NOMO-1 (cell line): ENCODE measurements around the gene WDR82.
A peak's percentile ranks its signal among the peaks of the same experiment; 100 is the strongest.

Experiments
- DNase-seq, 2 experiments: peaks; one replicate each; lab custom pipeline; 2025; ENCODE audit not compliant: unreplicated experiment in 2 of 2; lab: John Stamatoyannopoulos, UW

The WDR82 gene, protein sequence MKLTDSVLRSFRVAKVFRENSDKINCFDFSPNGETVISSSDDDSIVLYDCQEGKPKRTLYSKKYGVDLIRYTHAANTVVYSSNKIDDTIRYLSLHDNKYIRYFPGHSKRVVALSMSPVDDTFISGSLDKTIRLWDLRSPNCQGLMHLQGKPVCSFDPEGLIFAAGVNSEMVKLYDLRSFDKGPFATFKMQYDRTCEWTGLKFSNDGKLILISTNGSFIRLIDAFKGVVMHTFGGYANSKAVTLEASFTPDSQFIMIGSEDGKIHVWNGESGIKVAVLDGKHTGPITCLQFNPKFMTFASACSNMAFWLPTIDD

DNA sequence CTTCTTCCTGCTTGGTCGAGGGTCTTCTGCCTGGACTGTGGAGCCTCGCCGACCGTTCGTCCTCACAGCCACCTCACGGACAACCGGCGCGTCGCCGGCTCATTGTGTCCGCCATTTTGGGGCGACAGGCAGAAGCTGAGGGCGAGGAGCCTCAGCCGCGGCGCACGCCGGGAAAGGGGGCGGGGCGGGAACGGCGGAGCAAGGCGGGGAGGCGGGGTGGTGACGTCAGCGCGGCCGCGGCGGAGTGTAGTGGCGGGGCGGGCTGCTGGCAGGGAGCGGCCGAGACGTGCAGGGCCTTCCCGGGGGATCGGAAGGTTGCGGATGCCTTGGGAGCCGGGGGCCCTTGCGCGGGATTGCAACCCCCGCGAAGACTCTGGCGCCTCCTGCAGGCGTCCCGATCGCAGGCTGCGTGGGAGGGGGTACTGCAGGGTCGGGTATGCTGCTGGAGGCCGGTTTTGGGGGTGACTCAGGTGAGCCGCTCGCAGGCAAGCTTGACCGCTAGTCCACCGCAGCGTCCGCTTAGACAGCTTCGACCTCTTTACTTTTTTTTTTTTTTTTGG is at the start of gene WDR82:
WDR82 (minus strand) TSS at position 140 of the 560 bp plus-strand sequence. CDS start 288 bp downstream, outside the sequence.
- DNase-seq, result peak; percentile 84 to 93

DNA sequence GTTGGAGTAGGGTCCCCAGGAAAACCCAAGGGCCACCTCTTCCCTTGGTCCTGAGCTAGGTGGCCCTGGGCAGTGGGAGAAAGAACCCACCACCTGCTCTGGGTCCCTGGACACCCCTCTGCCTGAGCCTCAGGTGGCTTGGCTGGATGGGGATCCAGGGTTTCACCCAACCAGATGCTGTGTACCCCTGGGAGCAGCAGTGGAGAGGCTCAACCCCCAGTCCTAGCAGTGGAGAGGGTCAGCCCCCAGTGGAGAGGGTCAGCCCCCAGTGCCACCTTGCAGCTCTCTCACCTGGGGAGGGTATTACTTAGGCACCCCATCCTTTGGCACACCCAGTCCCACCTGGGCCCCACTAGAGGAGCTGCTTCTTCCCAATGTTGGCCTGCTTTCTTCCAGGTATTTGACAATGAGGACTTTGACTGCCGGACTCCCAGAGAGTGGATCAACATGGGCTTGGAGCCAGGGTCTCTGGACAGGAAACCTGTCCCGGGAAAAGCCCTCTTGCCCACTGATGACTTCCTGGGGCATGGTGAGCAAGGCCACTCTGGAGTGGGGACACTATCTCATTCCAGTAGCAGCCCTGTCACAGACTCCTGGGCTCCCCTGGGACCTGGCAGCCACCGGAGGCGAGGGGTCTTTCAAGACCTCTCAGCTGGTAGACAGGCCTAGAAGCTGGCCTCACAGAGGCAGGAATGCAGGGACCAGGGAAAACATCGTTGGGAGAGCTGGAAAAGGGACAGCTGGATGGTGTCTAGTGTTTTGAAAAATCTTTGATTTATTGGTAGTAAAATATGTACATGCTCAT is 49.2 kb upstream of the WDR82 start:
- no peak for DNase-seq

DNA sequence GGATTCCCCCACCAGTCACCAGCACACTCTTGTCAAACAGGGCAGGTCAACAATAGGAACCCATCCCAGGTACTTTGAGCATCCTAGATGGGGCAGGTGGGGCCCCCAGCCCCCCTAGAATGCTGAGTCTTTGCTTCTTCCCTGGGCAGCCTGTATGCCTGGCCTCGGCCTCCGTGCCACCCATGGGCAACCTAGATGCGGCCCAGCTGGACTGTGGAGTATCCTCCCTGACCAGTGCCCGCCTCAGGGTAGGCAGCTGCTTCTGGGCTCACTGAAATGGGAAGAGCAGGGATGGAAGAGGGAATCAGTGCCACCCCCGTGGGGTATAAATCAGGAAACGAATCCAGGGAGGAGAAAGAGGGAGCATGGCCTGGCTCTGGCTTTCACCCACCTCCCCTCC is 48.5 kb upstream of the WDR82 start:
- no peak for DNase-seq

DNA sequence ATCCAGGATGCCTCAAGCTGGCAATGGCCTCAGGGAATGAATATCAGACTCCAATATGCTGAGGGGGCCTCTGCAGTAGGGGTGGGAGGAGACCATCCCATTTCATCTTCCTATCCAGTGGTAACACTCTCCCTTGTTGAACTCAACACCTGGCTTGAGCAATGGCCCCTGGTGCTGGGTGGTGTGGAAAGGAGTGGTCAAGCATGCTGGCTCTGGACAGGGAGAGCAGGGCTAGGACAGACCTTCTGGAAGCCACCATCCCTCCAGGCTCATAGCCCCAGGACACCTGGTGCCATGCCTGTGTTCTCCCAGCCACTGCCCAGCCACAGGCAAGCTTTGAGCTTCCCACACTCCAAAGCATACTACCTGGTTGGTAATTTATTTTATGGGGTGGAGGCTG is 47.2 kb upstream of the WDR82 start:
- DNase-seq, result no peak

DNA sequence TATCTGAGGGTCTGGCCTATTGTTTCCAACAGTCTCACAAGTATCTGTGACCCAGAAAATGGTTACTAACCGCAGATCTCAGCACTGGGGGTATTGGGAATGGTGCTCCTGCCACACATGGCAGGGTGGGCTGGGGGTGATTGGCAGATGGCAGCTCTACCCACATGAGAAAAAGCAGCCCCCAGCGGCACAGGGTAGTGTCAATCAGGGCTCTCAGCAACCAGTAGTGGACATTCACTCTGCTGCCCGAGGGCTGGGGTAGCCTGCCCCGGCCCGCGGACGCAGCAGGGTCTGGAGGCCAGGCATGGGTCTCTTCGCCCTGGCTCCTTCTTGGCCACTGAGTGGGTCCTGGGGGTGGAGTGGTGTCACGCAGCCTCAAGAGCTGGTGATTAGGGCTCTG is 46.2 kb upstream of the WDR82 start:
- DNase-seq, result no peak

DNA sequence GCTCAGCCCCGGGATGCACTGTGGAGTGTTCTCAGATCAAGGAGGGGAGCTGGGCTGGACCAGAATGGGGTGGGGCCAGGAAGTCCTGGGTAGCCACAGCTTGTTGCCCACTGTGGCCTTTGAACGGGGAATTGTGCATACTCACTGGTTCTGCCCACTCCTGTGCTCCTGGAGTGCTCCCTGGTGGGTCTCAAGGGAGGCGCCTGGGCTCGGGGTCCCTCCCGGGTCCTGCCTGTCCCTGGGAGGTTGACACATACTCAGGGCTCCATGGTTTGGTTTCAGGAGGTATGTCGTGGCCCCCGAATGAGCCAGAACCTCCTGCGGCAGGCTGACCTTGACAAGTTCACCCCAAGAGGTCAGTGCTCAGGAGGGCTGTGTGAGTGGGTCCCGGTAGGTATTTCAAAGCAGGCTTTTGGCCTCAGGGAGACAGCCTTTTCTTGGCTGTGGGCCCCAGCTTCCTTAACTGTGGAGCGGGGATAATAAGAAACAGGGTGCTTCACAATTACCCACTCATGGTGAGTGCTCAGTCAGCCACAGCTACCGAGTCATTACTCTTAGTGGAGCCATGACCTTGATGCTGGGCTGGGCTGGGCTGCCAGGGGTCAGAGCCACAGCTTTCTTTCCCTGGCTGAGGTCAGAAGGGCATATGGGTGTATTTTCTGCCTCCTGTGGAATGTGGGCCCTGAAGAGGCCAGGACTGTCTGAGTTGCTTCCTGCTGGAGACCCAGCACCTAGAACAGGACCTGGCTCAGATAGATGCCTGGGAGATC is 45.3 kb upstream of the WDR82 start:
- DNase-seq, result no peak

DNA sequence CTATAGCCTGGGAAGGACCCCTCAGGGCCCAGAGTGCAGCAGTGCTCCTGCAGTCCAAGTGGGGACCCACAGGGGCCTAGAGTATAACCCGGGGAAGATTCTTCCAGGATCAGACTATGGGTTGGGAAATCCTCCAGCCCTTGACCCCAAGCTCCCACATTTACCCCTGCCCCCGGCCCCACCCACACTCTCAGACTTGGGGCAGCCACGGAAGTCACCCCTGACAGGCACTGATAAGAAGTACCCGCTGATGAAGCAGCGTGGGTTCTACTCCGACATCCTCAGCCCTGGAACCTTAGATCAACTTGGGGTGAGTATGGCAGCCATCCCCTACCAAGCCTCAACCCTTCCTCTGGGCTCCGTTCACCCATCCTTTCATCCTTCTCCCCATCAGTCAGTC is 44.0 kb upstream of the WDR82 start:
- DNase-seq, result no peak

DNA sequence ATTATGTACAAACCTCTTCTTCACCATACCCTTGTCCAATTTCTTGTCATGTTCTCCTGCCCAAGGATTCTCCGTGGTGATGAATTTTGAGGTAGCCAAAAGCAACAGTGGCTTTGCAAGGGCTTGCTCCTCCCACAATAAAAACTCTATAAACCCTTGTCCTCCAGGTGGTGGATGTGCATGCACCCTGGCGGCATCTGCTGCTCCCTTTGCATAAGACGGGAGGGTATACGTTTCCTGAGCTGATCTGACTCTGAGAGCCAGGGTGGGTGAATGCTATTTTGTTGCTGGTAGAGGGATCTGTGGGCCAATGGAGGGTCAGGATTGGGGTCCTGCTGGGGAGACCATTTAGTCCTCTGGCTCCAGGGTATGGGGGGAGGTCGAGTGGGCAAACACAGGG is 43.0 kb upstream of the WDR82 start:
- no peak for DNase-seq

DNA sequence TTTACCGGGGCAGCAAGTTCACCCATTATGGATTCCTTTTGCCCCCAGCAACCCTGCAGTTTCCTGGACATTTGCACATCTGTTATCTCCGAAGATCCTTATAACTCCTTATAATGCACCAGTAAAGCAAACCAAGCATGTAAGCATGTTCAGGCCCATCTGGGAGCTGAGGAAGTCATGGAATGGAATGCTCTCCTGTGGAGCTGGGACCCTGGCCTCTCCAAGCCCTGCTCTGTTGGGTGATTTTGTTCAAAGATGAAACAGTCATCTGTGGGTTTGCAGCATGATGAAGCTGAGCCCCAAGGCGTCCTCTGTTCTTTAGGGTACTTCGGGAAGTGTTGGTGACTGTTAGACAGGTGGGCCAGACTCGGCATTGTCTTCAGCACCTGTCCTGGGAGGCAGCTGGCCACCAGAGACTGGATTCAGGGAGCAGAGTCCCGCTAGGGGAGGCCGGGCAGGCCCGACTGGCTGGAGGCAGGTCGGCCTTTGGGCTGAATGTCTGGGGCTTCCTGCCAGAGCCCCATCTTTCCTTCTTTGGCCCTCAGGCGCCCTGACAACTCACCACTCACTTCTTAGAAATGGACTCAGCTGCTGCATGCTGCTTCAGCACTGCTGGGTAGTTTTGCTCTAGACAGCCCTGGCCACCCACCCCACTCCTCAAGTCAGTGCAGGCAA is 41.6 kb upstream of the WDR82 start:
- no peak for DNase-seq

DNA sequence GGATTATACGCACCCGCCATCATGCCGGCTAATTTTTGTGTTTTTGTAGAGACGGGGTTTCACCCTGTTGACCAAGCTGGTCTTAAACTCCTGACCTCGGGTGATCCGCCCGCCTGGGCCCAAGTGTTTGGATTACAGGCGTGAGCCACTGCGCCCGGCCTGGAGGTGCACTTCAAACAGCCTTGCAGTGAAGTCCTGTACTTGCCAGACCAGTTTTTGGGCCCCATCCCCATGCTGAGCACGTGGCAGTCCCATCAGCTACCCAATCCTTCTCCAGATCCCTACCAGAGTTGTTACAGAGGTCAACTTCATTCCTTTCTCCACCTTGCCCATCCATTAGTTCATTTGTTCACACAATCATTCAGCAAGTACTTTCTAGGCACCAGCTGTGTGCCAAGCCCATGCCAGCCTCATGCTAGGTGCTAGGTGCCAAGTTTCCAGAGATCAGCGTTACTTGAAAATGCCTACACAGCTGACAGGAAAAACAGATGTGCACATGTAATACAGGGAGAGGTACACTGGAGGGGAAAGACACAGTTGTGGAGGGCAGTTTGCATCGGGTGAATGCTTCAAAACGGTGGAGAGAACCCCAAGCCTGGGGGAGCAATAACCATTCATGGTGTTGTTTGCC is 39.9 kb upstream of the WDR82 start:
- no peak for DNase-seq

DNA sequence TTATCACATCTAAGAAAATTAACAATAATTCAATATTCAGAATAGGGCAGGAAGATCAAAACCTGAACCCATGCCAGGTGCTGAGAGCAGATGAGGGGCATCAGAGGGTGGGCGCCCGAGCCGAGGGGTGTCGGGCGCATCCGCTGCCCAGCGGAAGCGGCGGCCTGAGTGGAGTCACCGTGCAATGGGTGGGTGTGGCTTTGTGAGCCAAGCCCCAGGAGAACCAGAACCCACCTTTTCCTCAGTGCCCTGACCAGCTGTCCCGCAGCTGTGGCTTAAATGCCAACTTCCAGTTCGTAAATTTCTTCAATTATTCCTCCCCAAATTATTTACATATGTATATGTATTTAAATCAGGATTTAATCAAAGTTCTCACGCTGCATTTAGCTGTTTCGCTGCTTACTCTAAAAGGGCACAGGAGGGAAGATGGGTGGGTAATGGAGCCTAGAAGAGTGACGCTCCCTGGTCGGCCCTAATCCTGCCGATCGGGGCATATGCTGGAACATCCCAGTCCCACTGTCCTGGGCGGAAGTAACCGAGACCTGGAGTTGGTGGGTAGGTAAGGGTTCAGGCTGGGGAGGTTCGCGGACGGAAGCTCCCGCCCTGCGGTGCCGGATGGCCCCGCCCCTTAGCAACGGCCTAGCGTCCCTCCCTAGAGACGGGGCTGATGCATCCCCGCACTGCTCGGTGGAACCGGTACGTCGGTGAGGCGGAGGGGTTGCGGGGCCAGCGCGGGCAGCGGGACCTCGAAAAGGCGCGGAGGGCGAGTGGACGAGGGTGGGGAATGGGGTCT is 39.0 kb upstream of the WDR82 start:
- DNase-seq, result no peak

DNA sequence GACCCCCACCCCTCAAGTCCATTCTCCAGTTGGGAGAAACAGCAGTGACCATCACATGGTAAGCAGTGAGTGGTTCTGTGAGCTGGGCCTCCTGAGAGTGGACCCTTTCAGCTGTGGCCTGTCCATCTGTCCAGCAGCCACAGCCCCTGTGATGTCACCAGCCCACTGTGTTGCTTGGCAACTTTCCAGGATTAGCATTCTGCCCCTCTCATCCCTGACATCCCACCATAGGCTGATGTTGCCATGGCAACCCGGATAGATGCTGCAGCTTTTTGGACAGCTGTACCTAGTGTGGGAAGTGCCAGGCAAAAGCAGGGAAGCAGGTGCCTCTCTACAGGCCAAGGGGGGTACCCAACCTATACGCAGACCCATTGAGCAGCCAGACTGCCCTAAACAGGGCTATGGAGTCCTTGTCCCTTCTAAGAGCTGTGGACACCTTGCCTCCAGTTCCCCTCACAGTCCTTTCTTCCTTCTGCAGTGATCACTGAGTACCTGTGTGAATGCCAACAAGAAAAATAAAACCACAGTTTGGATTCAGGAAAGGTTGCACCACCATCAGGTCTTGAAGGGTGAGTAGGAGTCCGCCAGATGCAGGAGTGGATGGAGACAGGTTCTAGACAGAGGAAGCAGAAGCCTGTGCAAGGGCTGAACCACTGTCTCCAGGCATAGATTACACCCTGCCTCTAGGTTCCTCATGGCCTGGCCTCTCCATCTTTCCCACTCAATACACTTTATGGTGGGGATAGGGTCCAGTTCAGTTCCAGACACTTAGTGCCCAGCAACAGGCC is 37.7 kb upstream of the WDR82 start, which contains the start of gene DNAH1:
DNAH1 (plus strand) TSS at position 343 of the 788 bp plus-strand sequence. CDS start 6,124 bp downstream, outside the sequence.
- DNase-seq, result no peak

DNA sequence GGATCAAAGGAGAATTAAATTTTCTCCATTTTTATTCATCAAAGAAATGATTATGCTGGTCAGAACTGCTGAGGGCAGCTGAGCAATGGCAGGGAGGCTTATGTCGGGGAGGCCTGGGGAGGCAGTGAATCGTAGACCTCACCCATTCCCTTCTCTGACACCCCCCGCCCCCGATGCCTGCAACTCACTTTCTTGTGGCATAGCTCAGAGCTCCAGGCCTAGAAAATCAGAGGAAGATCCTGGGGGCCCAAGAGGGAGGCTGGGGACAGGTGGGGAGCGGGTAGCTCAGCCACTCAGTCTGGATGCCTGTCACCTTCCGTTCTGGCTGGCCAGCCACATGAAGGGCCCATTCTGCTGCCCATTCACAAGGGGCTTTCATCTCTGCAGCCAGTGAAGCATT is 36.6 kb upstream of the WDR82 start:
- no peak for DNase-seq

DNA sequence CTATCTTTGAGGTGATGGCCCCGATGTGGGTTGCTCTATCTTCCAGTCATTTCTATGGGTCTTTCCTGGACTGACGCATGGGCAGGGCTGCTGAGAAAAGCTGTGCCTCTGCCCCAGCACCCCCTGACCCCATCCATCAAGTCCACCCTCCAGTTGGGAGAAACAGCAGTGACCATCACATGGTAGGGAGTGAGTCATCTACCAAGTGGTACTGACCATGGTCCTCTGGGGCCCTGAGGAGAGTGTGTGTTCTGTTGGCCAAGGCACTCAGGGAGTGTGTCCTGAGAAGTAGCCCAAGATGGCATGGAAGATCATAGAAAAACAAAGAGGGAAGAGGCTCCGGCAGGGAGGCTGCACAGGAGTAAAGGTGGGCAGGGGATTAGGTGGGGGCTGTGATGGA is 36.0 kb upstream of the WDR82 start:
- no peak for DNase-seq

DNA sequence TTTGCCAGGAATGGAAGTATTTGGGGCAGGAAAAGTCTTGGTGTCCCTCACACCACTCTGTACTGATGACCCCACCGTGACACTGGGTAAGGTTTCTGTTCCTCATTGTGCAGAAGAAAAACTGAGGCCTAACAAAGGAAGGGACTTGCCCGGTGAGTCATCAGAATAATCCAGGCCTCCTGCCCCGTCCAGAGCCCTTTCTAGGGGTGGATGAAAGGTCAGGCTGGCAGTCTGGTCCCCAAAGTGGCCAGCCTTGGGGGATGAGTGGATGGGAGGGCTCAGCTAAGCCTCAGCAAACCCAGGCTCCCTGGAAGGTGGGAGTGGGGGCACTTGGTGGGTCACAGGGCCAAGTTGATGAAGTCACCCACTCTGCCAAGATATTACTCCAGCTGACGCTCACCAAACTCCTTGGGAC is 35.3 kb upstream of the WDR82 start:
- DNase-seq, result peak; percentile 62 to 85

DNA sequence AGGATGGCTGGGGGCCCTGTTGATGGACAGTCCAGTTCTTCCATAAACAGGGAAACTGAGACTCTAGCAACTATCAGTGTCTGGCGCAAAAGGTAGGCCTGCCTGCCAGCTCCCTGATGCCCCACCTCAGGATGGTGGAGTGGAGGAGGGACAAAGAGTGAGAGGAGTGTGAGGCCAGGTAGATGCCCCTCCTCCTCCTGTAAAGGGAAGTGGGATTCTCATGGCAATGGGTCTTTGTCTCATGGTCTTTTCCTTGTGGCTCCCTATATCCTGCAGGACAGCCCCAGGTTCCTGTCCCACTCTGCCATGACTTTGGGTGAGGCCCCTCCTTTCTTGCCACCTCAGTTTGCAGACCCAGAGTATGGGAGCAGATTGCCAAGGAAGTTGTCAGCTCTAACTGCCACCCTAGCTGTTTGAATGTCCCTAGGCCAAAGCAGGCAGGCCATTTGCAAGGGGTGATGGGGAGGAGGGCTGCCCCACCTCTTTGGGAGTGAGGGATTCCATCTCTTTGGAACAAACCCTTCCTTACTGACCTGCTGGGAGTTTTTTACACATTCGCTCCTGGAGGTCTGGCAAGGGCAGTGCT is 34.8 kb upstream of the WDR82 start:
- DNase-seq, result no peak

DNA sequence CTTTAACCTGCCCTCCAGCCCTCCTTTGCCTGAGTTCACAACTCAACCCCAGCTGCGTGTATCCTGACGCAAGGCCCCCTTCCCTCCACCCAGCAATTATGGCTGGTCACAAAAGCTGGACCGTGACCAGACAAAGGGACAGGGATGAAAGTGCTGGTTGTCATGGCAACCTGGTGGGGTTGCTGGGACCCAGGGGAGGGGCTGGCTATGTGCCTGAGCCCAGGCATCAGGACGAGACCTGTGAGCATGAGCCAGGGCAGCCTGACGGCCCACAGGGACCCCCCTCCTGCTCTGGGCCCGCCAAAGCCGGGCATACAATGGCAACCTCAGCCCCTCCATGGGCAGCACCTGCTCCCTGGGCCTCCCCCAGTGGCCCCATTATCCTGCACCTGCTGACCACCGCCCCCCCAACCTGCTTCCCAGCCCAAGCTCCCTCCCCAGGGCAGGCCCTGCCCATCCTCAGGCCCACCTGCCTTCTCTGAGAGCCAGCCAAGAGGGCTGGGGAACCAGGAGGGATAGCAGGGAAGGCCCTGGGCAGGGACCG is 33.2 kb upstream of the WDR82 start:
- no peak for DNase-seq
